CD4-positive, CD25-positive, alpha-beta regulatory T cell (primary cell): Measurements from ENCODE around the gene PANK4. TPM values are rescaled to one million over a fixed set of nuclear protein-coding genes. Genes with fewer than 3 reads are reported as not detected.

Experiments
- ATAC-seq, 2 donors: fragments of 150-1000 bp; cut with Tn5 transposase; one replicate each; pipeline ENCODE4 v1.10.0; 2021; ENCODE audit warnings: low read depth in 2 of 2, moderate number of reproducible peaks in 2 of 2, moderate library complexity in 1 of 2
- DNase-seq, 3 donors: peaks; one replicate each; pipeline versions ENCODE4 v3.0.0 to v3.0.0-alpha.2; 2012 to 2022; ENCODE audit warnings: mixed read lengths in 1 of 3
- H3K27ac ChIP-seq: one replicate; pipeline ENCODE4 v1.7.0; 2013; ENCODE audit warnings: mild to moderate bottlenecking, low read length; ENCODE audit not compliant: insufficient read depth, poor library complexity, severe bottlenecking
- H3K27me3 ChIP-seq: one replicate; pipeline ENCODE4 v1.7.0; 2013; ENCODE audit warnings: low read length; ENCODE audit not compliant: control insufficient read depth, insufficient read depth
- H3K36me3 ChIP-seq: one replicate; pipeline ENCODE4 v1.7.0; 2013; ENCODE audit warnings: mild to moderate bottlenecking, low read length, moderate library complexity; ENCODE audit not compliant: control insufficient read depth, insufficient read depth
- H3K4me1 ChIP-seq: 2 replicates; pipeline ENCODE4 v1.7.0; 2013; ENCODE audit warnings: mild to moderate bottlenecking, low read length; ENCODE audit not compliant: insufficient read depth, control insufficient read depth, poor library complexity, severe bottlenecking
- H3K4me3 ChIP-seq: one replicate; pipeline ENCODE4 v1.7.0; 2013; ENCODE audit warnings: low read depth, mild to moderate bottlenecking, low read length, moderate library complexity
- H3K9me3 ChIP-seq, 2 experiments: 1 replicate in 1 of 2; 2 replicates in 1 of 2; pipeline ENCODE4 v1.7.0; 2013; ENCODE audit warnings: low read length in 2 of 2, mild to moderate bottlenecking in 1 of 2, moderate library complexity in 1 of 2; ENCODE audit not compliant: control insufficient read depth in 2 of 2
- H3K27ac Mint-ChIP-seq, 3 donors: one replicate each; pipeline ENCODE4 v1.8.0; 2020 to 2022; ENCODE audit warnings: mild to moderate bottlenecking in 3 of 3, mixed read lengths in 3 of 3, moderate library complexity in 2 of 3
- H3K27me3 Mint-ChIP-seq: one replicate; pipeline ENCODE4 v1.8.0; 2022; ENCODE audit warnings: mild to moderate bottlenecking, mixed read lengths
- H3K36me3 Mint-ChIP-seq: one replicate; pipeline ENCODE4 v1.8.0; 2020; ENCODE audit warnings: mixed read lengths
- H3K4me1 Mint-ChIP-seq, 4 donors: one replicate each; pipeline ENCODE4 v1.8.0; 2020 to 2022; ENCODE audit warnings: mixed read lengths in 4 of 4, mild to moderate bottlenecking in 1 of 4
- H3K4me3 Mint-ChIP-seq, 4 donors: one replicate each; pipeline ENCODE4 v1.8.0; 2020 to 2022; ENCODE audit warnings: mild to moderate bottlenecking in 4 of 4, mixed read lengths in 4 of 4, moderate library complexity in 3 of 4
- H3K9me3 Mint-ChIP-seq, 7 donors: one replicate each; pipeline ENCODE4 v1.8.0; 2020 to 2022; ENCODE audit warnings: mixed read lengths in 7 of 7, mild to moderate bottlenecking in 3 of 7, moderate library complexity in 2 of 7
- polyA plus RNA-seq, 4 donors: library from polyadenylated mRNA; unstranded; fragments of 300-500 nt; fragmentation: Illumina TruSeq; gene quantifications; one replicate each; pipeline ENCODE4 v1.2.3, GENCODE V29; 2021
- total RNA-seq: library from RNA; stranded (reverse); gene quantifications from one replicate; pipeline ENCODE4 v1.2.3, GENCODE V29; 2022

The PANK4 gene
- total and polyA plus RNA-seq, 5 donors from 2014 or later, result 16.8 to 66.6 (median 17.7) TPM

GRCh38 chr1:2479618-2480017 lies 46.8 kb downstream of the PANK4 start:
- no peaks in the 10 kb centered on the region for H3K9me3 Mint-ChIP-seq
- Histone ChIP-seq H3K4me1 (no peaks in the 10 kb centered on the region), H3K4me3 (no peak overlapping the region), H3K27ac (no peak overlapping the region), H3K36me3 (no peaks in the 10 kb centered on the region), H3K27me3 (no peaks in the 10 kb centered on the region), H3K9me3 (no peaks in the 10 kb centered on the region)
- ATAC-seq, result no peak
- peaks cover 0 to 4% (median 1%) of the 10 kb centered on the region in 4 donors for H3K4me1 Mint-ChIP-seq
- peaks cover 3% of the 10 kb centered on the region for H3K36me3 Mint-ChIP-seq
- no peak overlapping the region for H3K4me3 Mint-ChIP-seq
- DNase-seq, result no peak
- H3K27ac Mint-ChIP-seq, result no peak overlapping the region
- H3K27me3 Mint-ChIP-seq, result no peaks in the 10 kb centered on the region

- H3K4me1 ChIP-seq, result no peaks in the 10 kb centered on the region
- Mint-ChIP-seq H3K9me3 (no peaks in the 10 kb centered on the region), H3K4me1 (peaks cover 0 to 3% (median 1%) of the 10 kb centered on the region in 4 donors), H3K36me3 (peaks cover 3% of the 10 kb centered on the region), H3K27me3 (no peaks in the 10 kb centered on the region), H3K4me3 (no peak overlapping the region), H3K27ac (no peak overlapping the region)
- H3K4me3 ChIP-seq, result no peak overlapping the region
- no peaks in the 10 kb centered on the region for H3K27me3 ChIP-seq
- H3K27ac ChIP-seq, result no peak overlapping the region
- ATAC-seq (no peak), DNase-seq (no peak)
- no peaks in the 10 kb centered on the region for H3K36me3 ChIP-seq
- no peaks in the 10 kb centered on the region for H3K9me3 ChIP-seq
Observed at GRCh38 chr1:2479186-2479585, 47.2 kb downstream of the PANK4 start.

GRCh38 chr1:2477791-2478499 lies 48.5 kb downstream of the PANK4 start:
- H3K4me1 Mint-ChIP-seq, result no peaks in the 10 kb centered on the region
- Histone ChIP-seq H3K36me3 (no peaks in the 10 kb centered on the region), H3K27ac (no peak overlapping the region), H3K27me3 (no peaks in the 10 kb centered on the region), H3K9me3 (no peaks in the 10 kb centered on the region), H3K4me1 (no peaks in the 10 kb centered on the region), H3K4me3 (no peak overlapping the region)
- no peaks in the 10 kb centered on the region for H3K9me3 Mint-ChIP-seq
- H3K4me3 Mint-ChIP-seq, result no peak overlapping the region
- no peak overlapping the region for H3K27ac Mint-ChIP-seq
- no peaks in the 10 kb centered on the region for H3K27me3 Mint-ChIP-seq
- DNase-seq (no peak), ATAC-seq (no peak)
- no peaks in the 10 kb centered on the region for H3K36me3 Mint-ChIP-seq

- no peaks in the 10 kb centered on the region for H3K4me1 ChIP-seq
Observed at GRCh38 chr1:2477309-2477708, 49.1 kb downstream of the PANK4 start.

GRCh38 chr1:2476061-2476999 lies 50.1 kb downstream of the PANK4 start, which contains the start of gene PLCH2:
TSS of gene PLCH2 (plus strand) at chr1:2476289. CDS start at chr1:2476589, 300 bp downstream.
- no peaks in the 10 kb centered on the region for H3K9me3 ChIP-seq
- no peak within 1 kb of the TSS for H3K27ac ChIP-seq
- H3K27ac Mint-ChIP-seq, result no peak within 1 kb of the TSS
- H3K4me3 Mint-ChIP-seq, result peak within 1 kb of the TSS in 1 of 4 donors; percentile 7
- H3K36me3 Mint-ChIP-seq, result no peaks in the 10 kb centered on the region
- no peaks in the 10 kb centered on the region for H3K36me3 ChIP-seq
- H3K9me3 Mint-ChIP-seq, result no peaks in the 10 kb centered on the region
- H3K27me3 ChIP-seq, result no peaks in the 10 kb centered on the region
- H3K27me3 Mint-ChIP-seq, result no peaks in the 10 kb centered on the region
- DNase-seq, result no peak
- no peaks in the 10 kb centered on the region for H3K4me1 Mint-ChIP-seq
- no peak within 1 kb of the TSS for H3K4me3 ChIP-seq
- no peaks in the 10 kb centered on the region for H3K4me1 ChIP-seq
- no peak for ATAC-seq

More at GRCh38 chr1:2477309-2477708, 49.1 kb downstream of the PANK4 start:
- Mint-ChIP-seq H3K9me3 (no peaks in the 10 kb centered on the region), H3K4me1 (no peaks in the 10 kb centered on the region), H3K36me3 (no peaks in the 10 kb centered on the region), H3K4me3 (no peak overlapping the region), H3K27ac (no peak overlapping the region), H3K27me3 (no peaks in the 10 kb centered on the region)
- ATAC-seq (no peak), DNase-seq (no peak)
- Histone ChIP-seq H3K9me3 (no peaks in the 10 kb centered on the region), H3K36me3 (no peaks in the 10 kb centered on the region), H3K27ac (no peak overlapping the region), H3K27me3 (no peaks in the 10 kb centered on the region), H3K4me3 (no peak overlapping the region)

- H3K9me3 ChIP-seq, result no peaks in the 10 kb centered on the region
- H3K36me3 ChIP-seq, result no peaks in the 10 kb centered on the region
- ATAC-seq (no peak), DNase-seq (no peak)
- H3K4me1 Mint-ChIP-seq, result no peaks in the 10 kb centered on the region
- no peak overlapping the region for H3K27ac ChIP-seq
- no peak overlapping the region for H3K27ac Mint-ChIP-seq
- no peaks in the 10 kb centered on the region for H3K36me3 Mint-ChIP-seq
- no peaks in the 10 kb centered on the region for H3K27me3 ChIP-seq
- H3K27me3 Mint-ChIP-seq, result no peaks in the 10 kb centered on the region
- H3K4me3 Mint-ChIP-seq, result peak overlapping the region in 1 of 4 donors; percentile 7
- no peak overlapping the region for H3K4me3 ChIP-seq
- no peaks in the 10 kb centered on the region for H3K4me1 ChIP-seq
- H3K9me3 Mint-ChIP-seq, result no peaks in the 10 kb centered on the region
Observed at GRCh38 chr1:2475571-2475970, 50.8 kb downstream of the PANK4 start.

- ATAC-seq (no peak), DNase-seq (no peak)
- no peaks in the 10 kb centered on the region for H3K36me3 ChIP-seq
- Mint-ChIP-seq H3K4me3 (no peak overlapping the region), H3K27me3 (no peaks in the 10 kb centered on the region), H3K27ac (no peak overlapping the region), H3K36me3 (no peaks in the 10 kb centered on the region), H3K9me3 (no peaks in the 10 kb centered on the region), H3K4me1 (no peaks in the 10 kb centered on the region)
- H3K27me3 ChIP-seq, result no peaks in the 10 kb centered on the region
- no peaks in the 10 kb centered on the region for H3K4me1 ChIP-seq
- H3K27ac ChIP-seq, result no peak overlapping the region
- H3K9me3 ChIP-seq, result no peaks in the 10 kb centered on the region
- no peak overlapping the region for H3K4me3 ChIP-seq
Observed at GRCh38 chr1:2474933-2475371, 51.4 kb downstream of the PANK4 start.
